Natural killer cell (primary cell): ENCODE measurements around the gene OR8D4. TPM values are rescaled to one million over a fixed set of nuclear protein-coding genes. Genes with fewer than 3 reads are reported as not detected.
"Not testable (repeated sequence)": the region's sequence is repeated elsewhere in the genome, so short reads cannot be mapped to it uniquely, and the experiment has no call there.

Experiments
- ATAC-seq, 3 donors: fragments of 150-1000 bp in 2 of 3; fragments of 200-7000 bp in 1 of 3; cut with Tn5 transposase; 1 replicate in 1 of 3; 2 replicates in 2 of 3; pipeline ENCODE4 v1.10.0; 2021; ENCODE audit warnings: mild to moderate bottlenecking in 2 of 3, moderate library complexity in 2 of 3
- DNase-seq, 2 donors: peaks; one replicate each; pipeline versions ENCODE4 v3.0.0 to v3.0.0-alpha.2; 2013 to 2021; ENCODE audit warnings: mixed read lengths in 1 of 2
- H3K27ac ChIP-seq: one replicate; pipeline ENCODE4 v1.5.1; 2013; ENCODE audit warnings: mild to moderate bottlenecking, low read length
- H3K27me3 ChIP-seq: one replicate; pipeline ENCODE4 v1.6.1; 2013; ENCODE audit warnings: low read length; ENCODE audit not compliant: control insufficient read depth, insufficient read depth
- H3K36me3 ChIP-seq: one replicate; pipeline ENCODE4 v1.6.1; 2013; ENCODE audit warnings: low read length; ENCODE audit not compliant: control insufficient read depth, insufficient read depth
- H3K4me1 ChIP-seq: one replicate; pipeline ENCODE4 v1.6.1; 2013; ENCODE audit warnings: low read length; ENCODE audit not compliant: control insufficient read depth, insufficient read depth
- H3K4me3 ChIP-seq: one replicate; pipeline ENCODE4 v1.5.1; 2013; ENCODE audit warnings: low read length
- H3K9me3 ChIP-seq: one replicate; pipeline ENCODE4 v1.6.1; 2013; ENCODE audit warnings: low read length; ENCODE audit not compliant: control insufficient read depth, insufficient read depth
- H3K27ac Mint-ChIP-seq, 2 donors: one replicate each; pipeline ENCODE4 v1.8.0; 2022; ENCODE audit warnings: mild to moderate bottlenecking in 2 of 2, mixed read lengths in 2 of 2, moderate library complexity in 1 of 2
- H3K27me3 Mint-ChIP-seq, 2 donors: one replicate each; pipeline ENCODE4 v1.8.0; 2022; ENCODE audit warnings: low read depth in 2 of 2, mixed read lengths in 2 of 2
- H3K36me3 Mint-ChIP-seq: one replicate; pipeline ENCODE4 v1.8.0; 2022; ENCODE audit warnings: mixed read lengths
- H3K4me1 Mint-ChIP-seq, 2 donors: one replicate each; pipeline ENCODE4 v1.8.0; 2022; ENCODE audit warnings: mixed read lengths in 2 of 2
- H3K4me3 Mint-ChIP-seq: one replicate; pipeline ENCODE4 v1.8.0; 2022; ENCODE audit warnings: mild to moderate bottlenecking, moderate library complexity, mixed read lengths
- H3K9me3 Mint-ChIP-seq, 2 donors: one replicate each; pipeline ENCODE4 v1.8.0; 2022; ENCODE audit warnings: mixed read lengths in 2 of 2
- CTCF ChIP-seq: fragments of 200-600 bp; IDR thresholded peaks from one replicate; pipeline ENCODE4 v1.8.0; 2022; ENCODE audit warnings: antibody characterized with exemption
- whole genome bisulfite sequencing: methylation state at CpG from one replicate; pipeline ENCODE4 v1.1.7; 2013; ENCODE audit warnings: missing lambda C conversion rate; ENCODE audit not compliant: insufficient coverage; 5-methylcytosine and 5-hydroxymethylcytosine counted together
- intact Hi-C: fragments of 100-400 bp; cut with micrococcal nuclease; formaldehyde crosslinking; loops from one replicate; pipeline ENCODE4 v1.14.2; 2022
- total RNA-seq, 4 donors: library from RNA; stranded (reverse); fragments of 120-200 nt in 1 of 4; gene quantifications; one replicate each; pipeline versions ENCODE4 v1.2.3 to v1.2.4, GENCODE V29; 2013 to 2022

Gene OR8D4
- total RNA-seq, 3 donors from 2014 or later (not counting 1 experiment from before 2014, with no cell fraction given), result not detected

GRCh38 chr11:123859731-123860130 lies 42.2 kb upstream of the OR8D4 start:
- no peak overlapping the region for H3K27ac ChIP-seq
- Mint-ChIP-seq H3K9me3 (peaks cover 0 to 3% of the 10 kb centered on the region in 2 donors), H3K36me3 (no peaks in the 10 kb centered on the region), H3K27ac (no peak overlapping the region), H3K4me1 (no peaks in the 10 kb centered on the region), H3K27me3 (no peaks in the 10 kb centered on the region), H3K4me3 (no peak overlapping the region)
- no peaks in the 10 kb centered on the region for H3K36me3 ChIP-seq
- intact Hi-C loops, result no loop called here
- no peak for DNase-seq
- no peaks in the 10 kb centered on the region for H3K4me1 ChIP-seq
- ATAC-seq, result no peak
- no peaks in the 10 kb centered on the region for H3K9me3 ChIP-seq
- TF ChIP-seq CTCF, result no peak
- H3K4me3 ChIP-seq, result no peak overlapping the region
- 38% methylated on average over 1 of the region's 2 CpGs for WGBS
- H3K27me3 ChIP-seq, result no peaks in the 10 kb centered on the region

- 77% methylated on average over 7 of the region's 7 CpGs for WGBS
- H3K27ac Mint-ChIP-seq, H3K27me3 Mint-ChIP-seq, H3K36me3 ChIP-seq, H3K9me3 ChIP-seq, H3K9me3 Mint-ChIP-seq, intact Hi-C loops, H3K27ac ChIP-seq, DNase-seq, H3K4me3 Mint-ChIP-seq, H3K4me1 Mint-ChIP-seq, H3K4me1 ChIP-seq, ATAC-seq, H3K4me3 ChIP-seq, H3K36me3 Mint-ChIP-seq, H3K27me3 ChIP-seq: not testable (repeated sequence)
These were observed 36.7 kb upstream of the OR8D4 start for GRCh38 chr11:123865293-123865692.

GRCh38 chr11:123867795-123868194 lies 34.2 kb upstream of the OR8D4 start:
- H3K4me3 ChIP-seq, H3K36me3 Mint-ChIP-seq, H3K27me3 Mint-ChIP-seq, H3K27ac Mint-ChIP-seq, H3K9me3 ChIP-seq, H3K27me3 ChIP-seq, ATAC-seq, H3K36me3 ChIP-seq, DNase-seq, intact Hi-C loops, H3K27ac ChIP-seq, H3K4me3 Mint-ChIP-seq, H3K4me1 Mint-ChIP-seq, H3K9me3 Mint-ChIP-seq, H3K4me1 ChIP-seq: not testable (repeated sequence)
- 84% methylated on average over 9 of the region's 9 CpGs for WGBS

- H3K27ac Mint-ChIP-seq, result no peak overlapping the region
- ATAC-seq, result no peak
- H3K9me3 ChIP-seq, result no peaks in the 10 kb centered on the region
These were observed 21.1 kb upstream of the OR8D4 start for GRCh38 chr11:123880912-123881311.

More at GRCh38 chr11:123880912-123881311, 21.1 kb upstream of the OR8D4 start:
- Histone ChIP-seq H3K27me3 (no peaks in the 10 kb centered on the region), H3K4me1 (no peaks in the 10 kb centered on the region), H3K27ac (no peak overlapping the region), H3K4me3 (no peak overlapping the region), H3K36me3 (no peaks in the 10 kb centered on the region)
- no peaks in the 10 kb centered on the region for H3K36me3 Mint-ChIP-seq
- H3K9me3 Mint-ChIP-seq, result peaks cover 0 to 2% of the 10 kb centered on the region in 2 donors
- no peak for DNase-seq
- WGBS, result no CpG with 5 or more reads among the region's 4 CpGs
- no peaks in the 10 kb centered on the region for H3K4me1 Mint-ChIP-seq
- intact Hi-C loops, result no loop called here
- no peak overlapping the region for H3K4me3 Mint-ChIP-seq
- H3K27me3 Mint-ChIP-seq, result peaks cover 0 to 4% of the 10 kb centered on the region in 2 donors
- TF ChIP-seq CTCF, result no peak
